ENCODE data around the gene BLVRA.

Gene BLVRA

GRCh38 chr7:43749383-43749940 lies 9.0 kb upstream of the BLVRA start:
- no peak overlapping the region for H3K4me3 ChIP-seq
- no peaks in the 10 kb centered on the region for H3K27me3 ChIP-seq
- no peaks in the 10 kb centered on the region for H3K4me1 ChIP-seq
- H3K4me2 ChIP-seq = no peak overlapping the region
- TF ChIP-seq Cebpa-rat (IDR thresholded peaks at IDR 0.05) = no peak
- no peak overlapping the region for H3K27ac ChIP-seq
- peaks cover 10% of the 10 kb centered on the region for H3K9me3 ChIP-seq
- no peaks in the 10 kb centered on the region for H4K20me1 ChIP-seq
- no peaks in the 10 kb centered on the region for H3K36me3 ChIP-seq
- no peak overlapping the region for H3K9ac ChIP-seq

- TF ChIP-seq Cebpa-rat (IDR thresholded peaks at IDR 0.05) = no peak
- no peak overlapping the region for H3K4me2 ChIP-seq
- H3K9me3 ChIP-seq = peaks cover 10% of the 10 kb centered on the region
- no peaks in the 10 kb centered on the region for H3K4me1 ChIP-seq
- H3K9ac ChIP-seq = no peak overlapping the region
- no peak overlapping the region for H3K4me3 ChIP-seq
- H3K27ac ChIP-seq = no peak overlapping the region
- no peaks in the 10 kb centered on the region for H4K20me1 ChIP-seq
- no peaks in the 10 kb centered on the region for H3K36me3 ChIP-seq
- no peaks in the 10 kb centered on the region for H3K27me3 ChIP-seq
Measured at GRCh38 chr7:43750016-43750887, 8.2 kb upstream of the BLVRA start.

GRCh38 chr7:43752411-43752810 lies 6.1 kb upstream of the BLVRA start:
- H3K4me2 ChIP-seq = no peak overlapping the region

GRCh38 chr7:43753271-43753810 lies 5.1 kb upstream of the BLVRA start:
- no peaks in the 10 kb centered on the region for H4K20me1 ChIP-seq
- H3K9me3 ChIP-seq = peaks cover 10% of the 10 kb centered on the region
- no peaks in the 10 kb centered on the region for H3K36me3 ChIP-seq
- no peak overlapping the region for H3K9ac ChIP-seq
- H3K27me3 ChIP-seq = peaks cover 19% of the 10 kb centered on the region
- H3K4me3 ChIP-seq = no peak overlapping the region
- no peak overlapping the region for H3K4me2 ChIP-seq
- H3K4me1 ChIP-seq = peaks cover 7% of the 10 kb centered on the region
- TF ChIP-seq Cebpa-rat (IDR thresholded peaks at IDR 0.05) = no peak
- H3K27ac ChIP-seq = no peak overlapping the region

More at GRCh38 chr7:43752411-43752810, 6.1 kb upstream of the BLVRA start:
- H3K9me3 ChIP-seq = peaks cover 10% of the 10 kb centered on the region
- H3K27me3 ChIP-seq = peaks cover 10% of the 10 kb centered on the region
- no peaks in the 10 kb centered on the region for H3K36me3 ChIP-seq
- H3K27ac ChIP-seq = no peak overlapping the region
- no peak overlapping the region for H3K9ac ChIP-seq
- no peak for TF ChIP-seq Cebpa-rat (IDR thresholded peaks at IDR 0.05)
- H3K4me3 ChIP-seq = no peak overlapping the region
- no peaks in the 10 kb centered on the region for H4K20me1 ChIP-seq
- no peaks in the 10 kb centered on the region for H3K4me1 ChIP-seq

- Histone ChIP-seq H3K9ac (no peak overlapping the region), H3K4me2 (no peak overlapping the region), H3K36me3 (no peaks in the 10 kb centered on the region), H3K4me1 (peaks cover 7% of the 10 kb centered on the region), H3K27ac (no peak overlapping the region), H3K4me3 (no peak overlapping the region), H3K27me3 (peaks cover 24% of the 10 kb centered on the region), H3K9me3 (peaks cover 10% of the 10 kb centered on the region), H4K20me1 (no peaks in the 10 kb centered on the region)
- TF ChIP-seq Cebpa-rat (IDR thresholded peaks at IDR 0.05) = no peak
Measured at GRCh38 chr7:43753843-43754242, 4.6 kb upstream of the BLVRA start.

GRCh38 chr7:43754596-43754995 lies 3.9 kb upstream of the BLVRA start:
- no peak overlapping the region for H3K27ac ChIP-seq
- H3K27me3 ChIP-seq = peaks cover 31% of the 10 kb centered on the region
- no peaks in the 10 kb centered on the region for H4K20me1 ChIP-seq
- no peak overlapping the region for H3K4me2 ChIP-seq
- TF ChIP-seq Cebpa-rat (IDR thresholded peaks at IDR 0.05) = no peak
- H3K9me3 ChIP-seq = peaks cover 4% of the 10 kb centered on the region
- no peak overlapping the region for H3K9ac ChIP-seq
- peaks cover 7% of the 10 kb centered on the region for H3K4me1 ChIP-seq
- H3K4me3 ChIP-seq = no peak overlapping the region
- no peaks in the 10 kb centered on the region for H3K36me3 ChIP-seq

GRCh38 chr7:43756368-43757072 lies 2.0 kb upstream of the BLVRA start:
- Histone ChIP-seq H3K9ac (no peak overlapping the region), H3K4me3 (no peak overlapping the region), H3K4me1 (peaks cover 7% of the 10 kb centered on the region), H3K27me3 (peaks cover 37% of the 10 kb centered on the region), H3K36me3 (no peaks in the 10 kb centered on the region), H3K9me3 (no peaks in the 10 kb centered on the region), H3K27ac (no peak overlapping the region), H3K4me2 (no peak overlapping the region), H4K20me1 (no peaks in the 10 kb centered on the region)
- no peak for TF ChIP-seq Cebpa-rat (IDR thresholded peaks at IDR 0.05)

- H3K36me3 ChIP-seq = no peaks in the 10 kb centered on the region
- H3K4me1 ChIP-seq = peaks cover 7% of the 10 kb centered on the region
- H4K20me1 ChIP-seq = no peaks in the 10 kb centered on the region
- no peak overlapping the region for H3K4me2 ChIP-seq
- no peak for TF ChIP-seq Cebpa-rat (IDR thresholded peaks at IDR 0.05)
- no peak overlapping the region for H3K27ac ChIP-seq
- H3K27me3 ChIP-seq = peaks cover 37% of the 10 kb centered on the region
- no peaks in the 10 kb centered on the region for H3K9me3 ChIP-seq
- H3K9ac ChIP-seq = no peak overlapping the region
- H3K4me3 ChIP-seq = no peak overlapping the region
Measured at GRCh38 chr7:43757073-43757720, 1.3 kb upstream of the BLVRA start.

GRCh38 chr7:43758822-43759683 lies 573 bp downstream of the BLVRA start:
- peak overlapping the region; percentile 75 for H3K4me3 ChIP-seq
- H3K9me3 ChIP-seq = no peaks in the 10 kb centered on the region
- H3K4me1 ChIP-seq = peaks cover 7% of the 10 kb centered on the region
- H3K27ac ChIP-seq = peak overlapping the region; percentile 30; the same call in 1 of the 2 replicates
- H3K4me2 ChIP-seq = peak overlapping the region; percentile 95
- no peak for TF ChIP-seq Cebpa-rat (IDR thresholded peaks at IDR 0.05)
- H3K27me3 ChIP-seq = peaks cover 37% of the 10 kb centered on the region
- H3K9ac ChIP-seq = peak overlapping the region; percentile 70
- no peaks in the 10 kb centered on the region for H3K36me3 ChIP-seq
- no peaks in the 10 kb centered on the region for H4K20me1 ChIP-seq
